NCI-H1694 (cell line): ENCODE results near the gene SDK2.

Experiments used
- DNase-seq: peaks from one replicate; lab custom pipeline; 2025; lab: John Stamatoyannopoulos, UW

SDK2 gene

DNA sequence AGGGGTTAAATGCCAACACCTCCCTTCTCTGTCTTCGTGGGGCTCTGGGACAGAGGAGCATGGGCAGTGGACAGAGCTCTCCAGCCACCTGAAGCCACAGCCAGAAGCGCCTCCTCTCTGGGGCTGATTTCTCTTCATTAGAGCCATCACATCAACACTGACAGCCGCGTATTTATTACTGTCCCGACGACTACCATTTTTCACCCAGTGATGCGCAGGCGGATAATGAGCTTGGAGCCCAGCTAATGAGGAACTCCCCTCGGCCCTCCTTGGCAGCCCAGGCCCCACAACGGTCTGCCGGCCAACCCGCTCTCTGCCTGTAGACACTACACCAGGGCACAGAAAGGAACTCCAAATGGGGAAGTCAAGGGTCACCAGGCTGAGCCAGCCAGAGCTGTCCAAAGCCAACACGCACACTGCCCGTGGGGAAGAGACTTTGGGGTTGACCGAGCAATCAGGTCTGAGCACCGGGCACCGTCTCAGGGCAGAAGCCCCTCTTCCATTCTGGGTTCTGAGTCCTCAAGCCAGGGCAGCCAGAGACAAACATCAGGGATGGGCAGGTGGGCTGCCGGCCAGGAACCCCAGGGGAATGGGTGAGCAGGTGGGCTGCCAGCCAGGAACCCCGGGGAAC lies 13.2 kb downstream of the SDK2 start:
- no peak for DNase-seq

- DNase-seq = no peak
Observed at GRCh38 chr17:73630531-73630930, 13.7 kb downstream of the SDK2 start.

- no peak for DNase-seq
Observed at GRCh38 chr17:73628642-73629552, 15.3 kb downstream of the SDK2 start.

- DNase-seq = no peak
Observed at GRCh38 chr17:73625991-73626673, 18.1 kb downstream of the SDK2 start.

- DNase-seq = no peak
Observed at GRCh38 chr17:73625006-73625405, 19.2 kb downstream of the SDK2 start.

- no peak for DNase-seq
Observed at GRCh38 chr17:73624496-73624988, 19.7 kb downstream of the SDK2 start.

- no peak for DNase-seq
Observed at GRCh38 chr17:73623818-73624217, 20.4 kb downstream of the SDK2 start.

- DNase-seq = no peak
Observed at GRCh38 chr17:73623247-73623646, 21.0 kb downstream of the SDK2 start.

DNA sequence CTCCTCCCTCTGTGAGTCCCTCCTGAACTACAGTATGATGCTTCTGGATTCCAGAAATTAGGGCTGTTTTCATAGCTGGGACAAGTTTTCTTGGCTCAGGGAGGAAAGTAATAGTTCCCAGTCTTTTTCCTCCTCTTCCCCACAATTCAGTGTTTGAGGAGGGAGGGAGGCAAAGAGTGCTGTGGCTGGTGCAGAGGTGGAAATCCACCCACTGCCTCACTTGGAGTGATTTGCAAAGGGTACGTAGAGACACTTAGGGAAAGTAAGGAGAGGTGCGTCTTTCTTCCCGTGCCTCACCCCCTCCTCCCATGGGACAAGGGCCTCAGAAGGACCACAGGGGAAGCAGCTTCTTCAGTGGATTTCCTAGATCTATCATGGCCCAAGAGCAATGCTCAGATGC lies 21.9 kb downstream of the SDK2 start:
- DNase-seq = no peak

- DNase-seq = no peak
Observed at GRCh38 chr17:73621685-73622084, 22.6 kb downstream of the SDK2 start.

DNA sequence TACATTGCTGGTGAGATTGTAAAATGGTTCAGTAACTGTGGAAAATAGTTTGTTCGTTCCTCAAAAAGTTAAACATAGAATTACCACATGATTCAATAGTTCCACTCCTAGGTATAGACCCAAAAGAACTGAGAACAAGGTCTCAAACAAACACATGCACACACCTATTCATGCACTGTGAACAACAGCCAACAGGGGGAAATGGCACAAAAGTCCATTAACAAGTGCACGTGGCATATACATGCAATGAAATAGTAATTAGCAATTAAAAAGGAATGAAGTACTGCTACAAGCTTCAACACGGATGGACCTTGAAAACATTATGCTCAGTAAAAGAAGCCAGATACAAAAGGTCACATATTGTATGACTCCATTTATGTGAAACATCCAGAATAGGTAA lies 23.8 kb downstream of the SDK2 start:
- no peak for DNase-seq

- no peak for DNase-seq
Observed at GRCh38 chr17:73617501-73617900, 26.7 kb downstream of the SDK2 start.

GRCh38 chr17:73616873-73617404 lies 27.3 kb downstream of the SDK2 start:
- no peak for DNase-seq

DNA sequence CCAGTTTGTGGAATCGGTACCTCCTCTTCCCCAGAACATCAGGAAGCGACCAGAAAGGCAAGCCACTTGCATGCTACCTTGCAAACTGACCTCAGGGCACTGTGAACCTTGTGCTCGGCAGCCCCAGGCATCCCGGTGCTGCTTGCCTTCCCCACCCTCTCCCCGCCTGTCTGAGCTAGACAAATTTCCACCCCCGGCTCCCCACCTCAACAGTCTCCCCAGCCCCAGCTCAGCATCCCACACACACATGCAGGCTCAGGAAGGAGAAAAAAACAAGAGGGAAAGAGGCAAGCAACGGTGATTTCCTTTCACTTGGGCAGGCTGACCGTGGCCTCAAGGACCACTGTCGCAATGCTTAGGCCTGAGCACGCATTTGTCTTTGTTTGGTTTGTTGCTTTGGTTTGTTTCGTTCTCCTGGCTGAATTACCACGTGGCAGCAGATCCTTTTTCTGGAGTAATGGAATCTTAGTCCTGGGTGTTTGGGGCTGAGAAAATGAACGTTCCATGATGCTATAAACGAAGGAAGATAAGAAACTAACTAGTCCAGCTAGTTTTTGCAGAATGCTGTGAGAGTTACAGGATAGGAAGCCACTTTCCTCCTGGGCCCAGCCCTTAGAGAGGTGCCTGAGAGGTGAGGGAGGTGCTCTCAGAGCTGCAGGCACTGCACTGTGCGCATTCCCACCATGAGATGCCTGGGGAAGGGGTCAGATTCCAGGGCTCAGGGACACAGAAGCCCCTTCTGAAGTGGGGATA lies 27.9 kb downstream of the SDK2 start:
- no peak for DNase-seq

DNA sequence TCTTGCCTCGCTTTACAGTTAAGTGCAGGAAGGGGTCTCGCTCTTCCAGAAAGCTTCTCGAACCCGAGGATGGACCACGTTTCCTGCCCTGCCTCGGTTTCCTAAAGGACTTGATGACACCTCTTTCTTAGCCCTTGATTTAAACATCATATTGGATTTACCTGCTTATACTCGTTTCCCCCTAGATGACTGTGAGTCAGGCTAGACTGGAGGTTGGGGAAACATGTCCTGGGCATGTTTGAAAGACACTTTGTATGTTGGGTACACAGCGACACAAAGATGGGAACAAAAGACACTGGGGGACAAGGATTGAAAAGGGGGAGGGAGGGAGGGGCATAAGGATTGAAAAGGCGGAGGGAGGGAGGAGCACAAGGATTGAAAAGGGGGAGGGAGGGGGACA lies 30.0 kb downstream of the SDK2 start:
- no peak for DNase-seq

- no peak for DNase-seq
Observed at GRCh38 chr17:73613271-73614233, 30.7 kb downstream of the SDK2 start.

DNA sequence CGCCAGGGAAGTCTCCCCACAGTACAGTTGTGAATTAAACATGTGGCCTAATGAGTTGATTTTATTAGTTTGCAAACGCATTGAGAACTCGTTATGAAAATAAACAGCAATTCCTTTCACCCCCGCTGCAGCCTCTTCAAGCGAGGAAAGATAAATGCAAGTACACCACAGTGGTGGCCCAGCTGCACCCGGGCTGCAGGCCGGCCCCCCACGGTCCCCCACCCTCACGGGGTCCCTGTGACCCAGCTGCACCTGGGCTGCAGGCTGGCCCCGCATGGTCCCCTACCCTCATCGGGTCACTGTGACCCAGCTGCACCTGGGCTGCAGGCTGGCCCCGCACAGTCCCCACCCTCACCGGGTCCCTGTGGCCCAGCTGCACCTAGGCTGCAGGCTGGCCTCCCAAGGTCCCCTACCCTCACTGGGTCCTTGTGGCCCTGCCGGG lies 32.2 kb downstream of the SDK2 start:
- DNase-seq = no peak

DNA sequence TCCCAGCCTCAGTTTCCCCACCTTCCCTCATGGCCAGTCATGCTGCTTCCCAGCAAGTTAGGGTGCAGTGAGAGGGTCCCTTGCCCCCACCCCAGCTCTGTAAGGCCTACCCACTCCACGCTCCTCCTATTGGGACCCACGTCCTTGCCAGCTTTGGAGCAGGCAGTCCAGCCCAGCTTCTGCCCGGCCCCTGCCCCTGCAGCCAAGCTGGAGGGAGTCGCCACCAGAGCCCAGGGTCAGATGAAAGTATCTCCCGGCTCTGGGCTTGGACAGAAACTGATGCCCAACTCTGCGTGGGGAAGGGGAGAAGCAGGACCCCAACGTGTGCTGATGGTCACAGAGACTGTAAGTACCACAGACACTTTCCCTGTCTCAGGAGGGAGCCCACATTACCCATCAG lies 32.6 kb downstream of the SDK2 start:
- no peak for DNase-seq

GRCh38 chr17:73610331-73610911 lies 33.8 kb downstream of the SDK2 start:
- no peak for DNase-seq

- no peak for DNase-seq
Observed at GRCh38 chr17:73609758-73610157, 34.5 kb downstream of the SDK2 start.
